GM19025 (cell line): ENCODE measurements around the gene SLITRK4.

ENCODE experiments used
- ATAC-seq: cut with Tn5 transposase; IDR thresholded peaks from one replicate; pipeline ENCODE4 v1.9.1; 2021; ENCODE audit warnings: mild to moderate bottlenecking, low read depth, moderate library complexity; ENCODE audit not compliant: unreplicated experiment

SLITRK4 gene

GRCh38 chrX:143635915-143636314, at the start of gene SLITRK4:
SLITRK4 (minus strand) TSS chrX:143636101; CDS start chrX:143631108, 4,993 bp downstream.
- ATAC-seq: no peak

GRCh38 chrX:143683486-143683885, 47.6 kb upstream of the SLITRK4 start:
- no peak for ATAC-seq

GRCh38 chrX:143674926-143675325, 39.0 kb upstream of the SLITRK4 start:
- no peak for ATAC-seq

GRCh38 chrX:143669395-143669794, 33.5 kb upstream of the SLITRK4 start:
- no peak for ATAC-seq

- ATAC-seq: no peak
Observed at GRCh38 chrX:143664302-143664701, 28.4 kb upstream of the SLITRK4 start.

GRCh38 chrX:143663755-143664154, 27.9 kb upstream of the SLITRK4 start:
- ATAC-seq: no peak

- ATAC-seq: no peak
Observed at GRCh38 chrX:143661286-143661685, 25.4 kb upstream of the SLITRK4 start.

GRCh38 chrX:143648705-143649104, 12.8 kb upstream of the SLITRK4 start:
- no peak for ATAC-seq

- no peak for ATAC-seq
Observed at GRCh38 chrX:143642426-143642825, 6.5 kb upstream of the SLITRK4 start.

GRCh38 chrX:143636831-143637230, 930 bp upstream of the SLITRK4 start:
- ATAC-seq: no peak

GRCh38 chrX:143634663-143635455, 1.0 kb downstream of the SLITRK4 start:
- ATAC-seq: no peak

- no peak for ATAC-seq
Observed at GRCh38 chrX:143634309-143634662, 1.6 kb downstream of the SLITRK4 start.

GRCh38 chrX:143633461-143634308, 2.2 kb downstream of the SLITRK4 start:
- no peak for ATAC-seq

- no peak for ATAC-seq
Observed at GRCh38 chrX:143632625-143633410, 3.1 kb downstream of the SLITRK4 start.

GRCh38 chrX:143623657-143624056, 12.2 kb downstream of the SLITRK4 start:
- no peak for ATAC-seq

GRCh38 chrX:143621276-143621675, 14.6 kb downstream of the SLITRK4 start:
- no peak for ATAC-seq

GRCh38 chrX:143615851-143616250, 20.1 kb downstream of the SLITRK4 start:
- no peak for ATAC-seq

GRCh38 chrX:143601809-143602208, 34.1 kb downstream of the SLITRK4 start:
- ATAC-seq: no peak

GRCh38 chrX:143581240-143581639, 54.7 kb downstream of the SLITRK4 start:
- no peak for ATAC-seq

GRCh38 chrX:143580266-143580665, 55.6 kb downstream of the SLITRK4 start:
- no peak for ATAC-seq
